ENCODE measurements around the gene SMIM41.

SMIM41 gene

DNA sequence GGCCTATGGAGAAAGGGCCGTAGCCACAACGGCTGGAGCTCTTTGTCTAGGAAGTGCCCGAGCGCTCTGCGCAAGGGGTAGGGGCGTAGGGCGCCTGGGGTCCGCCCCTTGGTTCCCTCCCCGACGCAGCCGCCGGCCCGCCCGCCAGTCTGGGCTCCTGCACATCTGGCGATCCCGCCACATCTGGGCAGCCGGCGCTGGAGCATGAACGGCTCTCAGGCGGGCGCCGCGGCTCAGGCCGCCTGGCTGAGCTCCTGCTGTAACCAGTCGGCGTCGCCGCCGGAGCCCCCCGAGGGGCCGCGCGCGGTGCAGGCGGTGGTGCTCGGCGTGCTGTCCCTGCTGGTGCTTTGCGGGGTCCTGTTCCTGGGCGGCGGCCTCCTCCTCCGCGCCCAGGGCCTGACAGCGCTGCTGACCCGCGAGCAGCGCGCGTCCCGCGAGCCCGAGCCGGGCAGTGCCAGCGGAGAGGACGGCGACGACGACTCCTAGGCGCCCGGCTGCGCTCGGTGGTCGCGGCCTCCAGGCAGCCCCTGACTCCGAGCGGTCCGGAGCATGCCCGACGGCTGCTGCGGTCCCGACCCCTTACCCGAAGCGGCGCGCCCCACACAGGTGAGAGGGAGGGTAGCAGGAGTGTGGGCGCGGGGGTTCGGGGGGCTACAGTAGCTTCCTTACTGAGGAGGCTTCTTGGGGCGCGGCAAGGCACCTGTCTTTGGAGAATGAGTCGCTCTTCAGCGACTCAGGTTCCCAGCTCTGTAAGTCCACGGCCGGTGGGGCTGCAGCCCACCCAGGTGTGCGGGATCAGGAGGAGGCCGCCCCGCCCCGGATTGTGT, at the start of gene SMIM41:
SMIM41 (plus strand) TSS at position 129 of the 827 bp plus-strand sequence; CDS start at position 205, 76 bp downstream.
- DNase-seq, result no peak

DNA sequence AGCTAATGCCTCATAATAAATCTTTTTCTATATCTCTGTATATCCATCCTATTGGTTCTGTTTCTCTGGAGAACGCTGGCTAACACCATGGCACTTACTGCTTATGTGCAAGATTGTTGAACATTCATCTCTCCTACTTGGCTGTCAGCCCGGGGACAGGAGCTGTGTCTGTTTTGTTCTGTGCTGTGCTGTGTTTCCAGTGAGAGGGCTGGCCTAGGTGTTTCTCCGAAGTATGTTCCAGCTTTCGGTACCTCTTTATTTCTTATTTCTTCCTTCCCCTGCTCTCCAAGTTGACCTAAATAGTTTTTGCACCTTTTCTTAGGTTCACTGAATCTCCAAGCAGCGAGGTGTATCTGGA, 47.1 kb upstream of the SMIM41 start:
- DNase-seq, result peak in 30 of 51 donors; percentile 16 to 91 (median 42)

DNA sequence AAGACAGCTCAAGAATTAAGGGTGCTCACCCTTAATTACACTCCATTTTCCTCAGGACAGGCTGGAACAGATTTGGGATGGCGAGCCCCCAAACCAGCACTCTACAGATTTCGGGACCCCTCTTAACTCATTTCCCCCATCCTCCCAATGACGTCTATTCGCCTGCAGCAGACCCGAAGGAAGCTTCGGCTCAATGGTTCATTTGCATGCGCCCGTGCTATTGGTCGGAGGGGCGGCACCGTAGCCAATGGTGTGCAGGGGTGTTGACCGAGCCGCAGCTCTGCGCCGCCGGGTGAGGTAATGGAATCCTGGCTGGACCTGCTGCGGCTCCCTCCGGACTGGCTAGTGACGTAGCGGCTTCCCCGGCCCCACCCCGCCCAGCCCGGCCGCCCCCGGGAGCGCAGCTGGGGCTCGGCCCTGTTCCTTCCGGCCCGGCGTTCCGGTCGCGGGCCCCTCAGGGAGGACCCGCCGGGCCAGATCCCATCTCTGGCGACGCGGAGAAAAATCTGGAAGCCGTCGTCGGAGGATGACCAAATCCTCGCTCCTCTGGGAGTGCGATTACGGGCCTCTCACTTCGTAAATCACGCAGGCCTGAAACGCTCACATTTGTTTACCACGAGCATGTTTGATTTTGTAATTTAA, 46.6 kb upstream of the SMIM41 start:
- DNase-seq, result peak; percentile 62 to 99 (median 96)

DNA sequence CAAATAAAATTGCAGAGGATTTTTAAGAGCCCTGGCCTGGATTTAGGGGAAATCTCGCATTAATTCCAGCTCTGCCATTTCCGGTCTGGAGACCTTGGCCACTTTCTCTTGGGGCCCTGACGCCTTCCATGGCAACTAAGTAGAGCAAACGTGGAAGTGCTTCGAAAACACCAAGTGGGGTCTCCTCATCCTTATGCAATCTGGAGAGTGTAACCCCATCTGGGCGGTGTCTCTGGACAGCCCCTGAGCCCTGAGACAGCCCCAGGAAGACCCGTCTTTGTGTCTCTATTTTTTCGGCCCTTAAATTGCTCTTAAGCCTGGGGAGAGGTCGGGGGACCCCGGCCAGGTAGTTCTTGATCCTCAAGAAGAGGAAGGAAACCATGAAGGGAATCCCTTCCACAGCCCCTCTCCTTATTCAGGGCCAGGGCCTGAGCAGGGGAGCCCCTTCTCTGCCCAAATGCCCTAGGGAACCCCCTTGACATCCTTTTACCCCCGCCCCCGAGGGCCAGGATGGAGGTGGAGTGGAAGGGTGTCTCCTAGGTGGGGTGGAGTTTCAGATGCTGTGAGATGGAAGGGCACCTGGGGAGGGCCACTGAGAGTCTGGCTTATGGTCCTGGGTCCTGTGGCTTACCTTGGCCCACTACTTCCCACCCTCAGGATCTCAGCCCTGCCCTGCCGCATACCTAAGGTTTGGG, 45.9 kb upstream of the SMIM41 start:
- no peak for DNase-seq

DNA sequence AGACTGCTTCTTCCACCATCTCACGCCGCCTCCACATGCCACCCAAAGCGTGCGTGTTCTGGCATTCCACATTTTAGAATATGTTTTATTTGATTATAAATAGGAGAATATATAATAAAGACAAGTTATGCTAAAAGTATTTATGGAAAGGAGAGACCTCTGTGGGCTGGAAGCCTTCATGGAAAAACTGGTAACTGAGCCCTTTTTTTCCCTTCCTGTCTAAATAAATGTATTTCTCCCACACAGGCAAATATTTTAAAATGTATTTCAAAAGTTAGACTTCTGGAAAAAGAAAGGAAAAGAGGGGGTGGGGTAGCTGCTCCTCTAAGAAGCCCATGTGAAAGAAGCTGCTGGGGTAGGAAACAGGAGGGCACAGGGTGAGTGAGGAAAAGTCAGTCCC, 44.3 kb upstream of the SMIM41 start:
- no peak for DNase-seq

DNA sequence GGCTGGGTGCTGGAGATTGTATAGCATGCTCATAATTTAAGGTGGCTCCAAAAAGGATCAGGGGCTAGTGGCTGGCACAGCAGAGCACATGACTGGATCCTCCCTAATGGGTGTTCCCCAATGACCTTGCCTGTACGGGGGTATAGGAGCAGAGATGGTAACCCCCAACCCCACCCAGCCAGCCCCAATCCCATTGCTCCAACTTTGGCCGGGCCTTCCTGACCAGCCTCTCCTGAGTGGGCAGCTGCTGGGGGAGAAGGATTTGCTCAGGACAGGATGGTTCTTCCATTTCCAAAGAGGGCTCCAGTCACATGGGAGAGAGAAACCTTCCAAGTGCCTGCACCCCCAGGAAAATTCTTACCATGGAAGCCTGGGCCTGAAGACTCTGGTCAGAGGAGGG, 43.6 kb upstream of the SMIM41 start:
- no peak for DNase-seq

DNA sequence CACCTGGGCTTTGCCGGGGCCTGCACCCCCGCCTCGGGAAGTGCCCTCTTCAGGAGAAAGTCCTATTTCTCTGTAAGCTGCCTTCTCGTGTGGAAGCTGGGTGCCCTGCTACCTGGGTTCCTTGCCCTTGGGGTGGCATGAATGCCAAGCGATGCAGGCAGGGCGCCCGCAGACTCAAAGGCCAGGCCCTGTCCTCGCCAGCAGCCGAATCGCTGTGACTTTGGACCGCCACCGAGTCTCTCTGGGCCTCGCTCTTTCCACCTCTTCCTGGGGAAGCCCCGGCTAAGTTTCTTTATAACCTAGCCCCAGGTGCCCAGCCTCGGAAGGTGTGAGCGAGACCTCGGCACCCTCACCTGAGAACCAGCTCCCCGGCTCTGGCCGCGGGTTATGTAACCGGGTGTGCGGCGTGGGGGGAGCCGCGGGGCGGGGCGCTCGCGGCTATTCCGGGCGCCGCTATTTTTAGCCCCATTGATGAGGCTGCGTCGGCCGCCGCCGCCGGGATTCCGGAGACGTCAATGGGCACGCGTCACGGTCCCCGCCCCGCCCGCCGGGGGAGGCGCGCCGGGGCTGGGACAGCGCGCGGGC, 42.8 kb upstream of the SMIM41 start:
- DNase-seq, result peak in 46 of 51 donors; percentile 25 to 91 (median 74)

DNA sequence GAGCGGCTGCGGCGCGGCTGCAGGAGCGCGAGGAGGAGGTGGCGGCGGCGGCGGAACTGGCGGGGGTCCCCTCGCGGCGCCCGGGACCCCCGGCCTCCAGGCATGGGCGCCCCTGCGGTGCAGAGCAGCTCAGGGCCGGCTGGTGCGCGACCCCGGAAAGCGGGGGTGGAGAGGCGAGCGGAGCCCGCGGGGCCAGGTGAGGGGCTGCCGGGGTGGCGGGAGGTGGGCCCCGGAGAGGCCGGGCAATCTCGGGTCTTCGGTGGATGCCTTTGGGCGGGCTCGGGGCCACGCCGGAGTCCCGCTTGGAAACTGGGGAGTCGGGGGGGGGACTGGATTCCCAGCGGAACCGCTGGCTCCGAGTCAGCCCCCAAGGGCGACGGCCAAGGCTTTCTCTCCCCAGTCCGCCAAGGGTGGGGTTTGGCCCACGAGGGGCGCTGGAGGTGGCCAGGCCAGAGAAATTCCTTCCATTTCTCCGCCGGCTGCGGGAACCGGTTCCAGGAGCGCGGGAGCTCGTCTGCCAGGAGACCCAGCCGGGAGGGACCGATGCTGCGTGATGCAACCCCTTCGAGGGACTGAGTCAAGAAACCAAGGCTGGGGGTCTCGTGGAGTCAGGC, 42.1 kb upstream of the SMIM41 start:
- DNase-seq, result peak in 16 of 51 donors; percentile 16 to 65 (median 35)

DNA sequence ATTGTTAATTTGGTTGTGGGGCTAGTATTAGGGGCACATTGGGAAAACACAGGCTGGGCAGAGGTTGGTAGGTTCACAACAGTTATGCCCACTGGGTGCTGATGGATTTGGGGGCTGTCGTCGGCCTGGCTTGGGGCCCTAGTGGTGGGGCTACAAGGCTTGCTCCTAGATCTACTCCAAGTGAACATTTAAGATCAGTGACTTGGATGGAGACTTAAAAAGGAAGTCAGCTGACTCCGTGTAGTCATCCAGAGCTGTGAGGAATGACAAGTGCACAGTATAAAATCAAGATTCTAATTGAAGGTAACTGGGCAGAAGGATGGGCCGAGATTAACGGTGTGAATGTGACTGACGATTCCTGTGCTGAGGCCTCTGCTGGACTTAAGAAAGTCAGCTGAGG, 41.1 kb upstream of the SMIM41 start:
- no peak for DNase-seq

DNA sequence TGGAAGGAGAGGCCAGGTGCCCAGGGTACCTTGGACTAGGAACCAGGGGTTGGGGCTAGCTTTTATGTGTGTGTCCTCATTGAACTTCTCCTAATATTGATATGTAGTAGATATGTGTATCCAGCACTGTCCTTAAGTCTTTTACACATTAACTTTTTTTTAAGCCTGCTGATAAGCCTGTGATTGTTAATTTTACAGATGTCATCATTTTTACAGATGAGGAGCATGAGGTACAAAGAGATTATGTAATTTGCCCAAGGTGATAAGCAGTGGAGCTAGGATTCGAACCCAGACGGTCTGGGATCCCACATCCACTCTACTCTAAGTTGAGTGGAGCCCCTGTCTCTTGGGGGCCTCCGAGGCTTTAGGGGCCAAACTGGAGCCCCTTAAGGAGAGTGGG, 38.5 kb upstream of the SMIM41 start:
- DNase-seq, result no peak

DNA sequence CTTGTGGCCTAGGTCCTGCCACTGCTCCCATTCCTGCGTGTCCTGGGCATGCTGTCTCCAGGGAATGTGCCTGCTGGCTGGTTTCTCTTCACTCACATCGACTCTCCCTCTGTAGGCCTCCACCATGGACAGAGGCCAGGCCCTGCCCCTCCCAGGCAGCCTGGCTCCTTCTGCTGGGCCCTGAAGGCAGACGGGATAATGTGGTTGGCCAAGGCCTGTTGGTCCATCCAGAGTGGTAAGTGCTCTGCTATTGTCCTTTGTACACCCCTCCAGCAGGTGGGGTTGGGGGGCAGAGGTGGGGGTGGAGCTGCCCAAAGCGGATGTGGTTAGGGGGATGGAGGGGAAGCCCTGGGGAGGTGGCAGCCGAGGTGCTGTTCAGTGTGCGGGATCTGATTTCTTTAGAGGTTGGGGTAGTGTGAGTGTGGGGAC, 37.8 kb upstream of the SMIM41 start:
- DNase-seq, result peak in 7 of 51 donors; percentile 11 to 41 (median 24)

DNA sequence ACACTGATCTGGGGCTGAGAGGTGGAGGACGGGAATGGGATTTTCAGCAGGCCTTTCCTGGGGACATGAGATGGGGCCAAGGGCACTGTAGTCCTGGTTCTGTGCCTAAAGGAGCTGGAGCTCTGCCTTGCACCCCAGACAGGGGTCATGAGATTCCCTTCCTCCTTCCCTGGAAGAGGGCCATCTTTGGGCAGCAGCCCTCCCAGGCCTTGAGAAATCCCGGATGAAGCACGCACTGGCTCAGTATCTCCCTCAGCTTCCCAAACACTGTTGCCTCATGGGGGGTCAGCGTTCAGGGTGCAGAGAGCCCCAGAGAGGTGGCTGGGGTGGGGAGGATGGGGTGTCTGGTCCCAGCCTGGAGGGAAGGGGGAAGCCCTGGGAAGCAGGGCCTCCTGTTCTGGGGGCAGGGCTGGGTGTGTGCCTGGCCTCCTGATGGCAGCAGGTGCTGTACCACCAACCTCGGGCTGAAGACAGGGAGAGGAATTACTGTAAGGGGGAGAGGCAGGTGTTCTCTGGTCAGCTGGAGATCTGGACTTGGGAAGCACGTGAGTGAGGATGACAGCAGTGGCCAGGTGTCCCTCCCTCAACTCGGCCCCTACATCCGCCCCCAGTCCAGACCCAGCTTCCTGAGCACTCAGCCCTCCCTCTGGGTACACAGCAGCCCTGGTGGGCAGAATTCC, 36.7 kb upstream of the SMIM41 start:
- DNase-seq, result no peak

DNA sequence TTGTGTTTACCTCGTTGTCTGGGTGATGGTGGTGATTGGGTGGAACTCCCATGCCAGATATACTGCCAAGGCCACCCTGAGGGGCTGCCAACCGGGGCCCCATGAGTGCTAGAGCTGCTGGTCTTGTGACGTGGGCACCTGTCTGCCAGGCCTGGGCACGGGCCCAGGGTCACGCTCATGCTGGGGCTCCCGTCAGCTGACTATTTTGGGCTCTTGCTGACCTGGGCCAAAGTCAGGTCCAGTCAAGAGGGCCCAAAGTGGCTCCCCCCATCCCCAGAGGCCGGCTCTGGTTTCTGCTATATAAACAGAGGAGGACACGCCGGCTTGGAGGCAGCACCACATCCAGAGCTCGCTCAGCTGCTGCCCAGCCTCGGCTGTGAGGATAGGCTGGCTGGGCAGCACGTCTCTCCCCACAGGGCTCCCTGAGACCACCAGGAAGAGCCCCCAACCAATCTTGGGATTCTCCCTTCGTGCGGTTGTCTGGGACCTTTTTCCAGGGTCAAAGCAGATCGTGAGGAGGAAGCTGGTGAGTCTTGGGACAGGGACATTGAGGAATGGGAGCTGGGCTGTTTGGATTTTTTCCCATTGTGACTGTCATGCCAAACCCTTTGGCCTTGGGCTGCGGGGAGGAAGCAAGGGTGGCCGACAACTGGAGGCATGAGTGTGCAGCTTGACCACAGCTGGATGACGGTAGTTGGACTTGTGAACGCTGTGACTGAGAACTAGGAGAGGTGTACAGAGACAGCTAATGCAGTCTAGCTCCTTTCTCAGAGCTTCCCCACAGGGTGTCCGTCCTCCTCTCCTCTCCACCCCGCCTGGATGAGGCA, 35.9 kb upstream of the SMIM41 start:
- DNase-seq, result peak in 7 of 51 donors; percentile 17 to 52 (median 41)

DNA sequence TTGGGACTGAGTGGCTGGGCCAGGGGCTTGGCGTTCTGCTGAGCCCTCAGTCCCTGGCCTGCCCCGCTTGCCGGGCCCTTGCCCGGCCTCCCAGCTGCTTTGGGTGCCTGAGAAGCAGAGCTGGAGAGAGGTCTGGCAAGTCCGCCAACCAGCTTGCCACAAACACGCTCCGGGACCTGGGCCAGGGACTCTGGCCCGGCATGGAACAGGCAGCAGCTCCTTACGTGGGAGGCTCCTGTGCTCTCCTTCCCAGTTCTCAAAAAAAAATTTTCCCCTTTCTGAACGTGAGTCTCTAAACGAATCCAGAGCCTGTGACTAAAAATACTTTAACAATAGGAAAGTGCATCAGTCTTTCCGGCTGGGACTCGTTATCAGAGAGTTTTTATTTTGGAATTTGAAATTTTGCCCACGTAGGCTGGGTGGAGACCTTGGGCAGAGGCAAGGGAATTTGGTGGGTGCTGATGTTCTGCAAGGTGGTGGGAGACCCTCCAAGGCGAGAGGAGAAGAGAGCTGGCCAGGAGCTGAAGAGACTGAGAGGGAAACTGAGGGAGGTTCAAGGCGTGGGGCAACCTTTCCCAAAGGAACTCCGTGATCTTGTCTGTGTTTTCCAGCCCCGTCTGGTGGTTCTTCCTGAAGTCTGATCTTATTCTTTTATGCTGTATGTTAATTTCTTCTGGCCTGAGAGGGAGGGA, 35.1 kb upstream of the SMIM41 start:
- peak in 35 of 51 donors; percentile 22 to 86 (median 61) for DNase-seq

DNA sequence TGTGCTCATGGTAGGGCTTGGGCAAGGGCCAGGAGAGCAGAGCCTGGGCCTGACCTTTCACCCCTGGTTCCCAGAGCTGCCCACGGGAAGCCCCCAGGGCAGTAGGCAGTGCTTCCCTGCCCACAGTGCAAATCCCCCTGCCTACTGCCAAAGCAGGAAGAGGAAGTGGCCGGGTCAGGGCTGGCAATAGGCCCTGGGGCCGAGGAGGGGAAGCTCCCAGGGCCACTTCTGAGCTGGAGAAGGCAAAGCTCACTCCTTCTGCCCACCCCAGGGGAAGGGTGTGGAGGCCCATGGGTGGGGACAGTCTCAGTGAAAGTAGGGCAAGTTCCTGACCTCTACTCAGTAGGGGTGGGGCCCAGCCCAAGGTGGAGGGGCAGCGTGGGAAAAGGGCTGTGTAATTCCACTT, 33.7 kb upstream of the SMIM41 start:
- peak in 4 of 51 donors; percentile 11 to 47 (median 22) for DNase-seq

DNA sequence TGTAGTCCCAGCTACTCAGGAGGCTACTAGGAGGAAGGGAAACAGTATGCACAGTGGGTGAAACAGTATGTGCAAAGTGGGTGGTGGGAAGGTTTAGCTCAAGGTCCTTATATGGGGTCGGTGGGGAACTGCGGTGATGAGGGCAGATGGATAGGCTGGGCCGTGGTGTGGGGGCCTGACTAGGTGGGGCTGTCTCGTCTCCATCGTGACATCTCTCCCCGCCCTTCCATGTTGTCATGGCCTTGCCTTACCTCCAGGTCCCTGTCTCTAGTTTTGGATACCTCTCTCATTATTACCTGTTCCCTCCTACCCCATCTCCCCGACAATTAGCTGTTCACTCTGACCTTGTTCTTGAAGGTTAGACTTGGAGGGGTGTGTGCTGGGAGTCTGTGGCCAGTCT, 32.6 kb upstream of the SMIM41 start:
- DNase-seq, result no peak

DNA sequence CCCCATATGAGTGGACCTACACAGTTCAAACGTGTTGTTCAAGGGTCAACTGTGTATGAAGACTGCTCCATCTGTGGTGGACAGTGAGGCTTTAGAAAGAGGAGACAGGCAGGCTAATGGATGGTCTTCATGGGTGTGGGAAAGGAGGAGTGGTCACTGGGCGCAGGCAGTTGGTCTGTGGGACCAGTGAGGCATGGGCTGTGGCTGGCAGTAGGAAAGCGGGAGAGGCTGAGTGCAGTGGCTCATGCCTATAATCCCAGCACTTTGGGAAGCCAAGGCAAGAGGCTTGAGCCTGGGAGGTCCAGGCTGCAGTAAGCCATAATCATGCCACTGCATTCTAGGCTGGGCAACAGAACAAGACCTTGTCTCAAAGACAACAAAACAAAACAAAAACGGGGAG, 30.2 kb upstream of the SMIM41 start:
- no peak for DNase-seq

DNA sequence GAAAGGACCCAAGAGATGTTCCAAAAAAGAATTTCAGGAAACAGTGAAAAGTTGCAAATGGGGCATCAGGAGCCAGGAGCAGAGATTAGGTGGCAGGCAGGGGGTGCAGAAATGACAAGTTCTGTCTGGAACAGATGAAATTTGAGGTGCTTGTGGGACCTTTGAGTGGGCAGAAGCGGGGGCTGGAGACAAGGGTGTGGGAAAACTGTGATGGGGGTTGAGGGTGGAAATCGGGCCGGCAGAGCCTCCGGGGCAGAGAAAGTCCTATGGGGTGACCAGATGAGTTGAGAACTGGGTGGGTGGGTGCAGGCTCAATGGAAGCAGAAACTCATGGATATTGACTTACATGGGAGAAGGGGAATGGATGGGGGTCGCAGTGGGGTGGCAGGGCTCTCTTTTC, 29.8 kb upstream of the SMIM41 start:
- no peak for DNase-seq

DNA sequence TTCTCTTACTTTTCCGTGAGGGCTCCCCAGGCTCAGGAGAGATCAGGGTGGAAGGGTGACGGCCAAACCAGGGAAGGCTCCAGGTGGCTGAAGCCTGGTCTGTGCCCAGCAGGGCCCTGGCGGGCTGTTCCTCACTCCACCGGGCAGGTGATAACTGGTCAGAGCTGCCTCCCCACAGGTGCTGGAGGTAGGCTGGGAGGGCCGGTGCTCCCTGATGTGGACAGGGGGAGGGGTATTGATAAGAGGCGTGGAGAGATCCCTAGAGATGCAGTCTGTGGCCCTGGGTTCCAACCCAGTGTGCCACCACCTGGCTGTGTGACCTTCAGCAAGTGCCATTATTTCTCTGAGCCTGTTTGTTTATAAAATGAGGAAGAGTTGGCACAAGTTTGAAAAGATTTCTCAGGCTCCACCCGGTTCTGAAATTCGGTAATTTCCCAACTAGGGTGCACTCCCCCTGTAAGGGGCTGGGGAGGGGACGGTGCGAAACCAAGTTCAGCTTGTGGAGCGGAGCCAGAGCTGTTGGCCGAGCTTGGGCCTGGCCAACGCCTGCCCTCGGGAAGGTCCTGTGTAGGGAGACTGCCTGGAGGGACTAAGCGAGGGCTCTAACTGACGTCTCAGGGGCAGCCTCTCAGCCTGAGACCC, 29.3 kb upstream of the SMIM41 start:
- no peak for DNase-seq
